GM15510 (cell line): Measurements from ENCODE around the gene CDK16.

Experiments used
- POLR2A ChIP-seq: IDR thresholded peaks from 3 replicates; pipeline ENCODE4 v1.6.1; 2011; ENCODE audit warnings: borderline replicate concordance; ENCODE audit not compliant: insufficient read length; ENCODE audit errors: extremely low read depth

The CDK16 gene

DNA sequence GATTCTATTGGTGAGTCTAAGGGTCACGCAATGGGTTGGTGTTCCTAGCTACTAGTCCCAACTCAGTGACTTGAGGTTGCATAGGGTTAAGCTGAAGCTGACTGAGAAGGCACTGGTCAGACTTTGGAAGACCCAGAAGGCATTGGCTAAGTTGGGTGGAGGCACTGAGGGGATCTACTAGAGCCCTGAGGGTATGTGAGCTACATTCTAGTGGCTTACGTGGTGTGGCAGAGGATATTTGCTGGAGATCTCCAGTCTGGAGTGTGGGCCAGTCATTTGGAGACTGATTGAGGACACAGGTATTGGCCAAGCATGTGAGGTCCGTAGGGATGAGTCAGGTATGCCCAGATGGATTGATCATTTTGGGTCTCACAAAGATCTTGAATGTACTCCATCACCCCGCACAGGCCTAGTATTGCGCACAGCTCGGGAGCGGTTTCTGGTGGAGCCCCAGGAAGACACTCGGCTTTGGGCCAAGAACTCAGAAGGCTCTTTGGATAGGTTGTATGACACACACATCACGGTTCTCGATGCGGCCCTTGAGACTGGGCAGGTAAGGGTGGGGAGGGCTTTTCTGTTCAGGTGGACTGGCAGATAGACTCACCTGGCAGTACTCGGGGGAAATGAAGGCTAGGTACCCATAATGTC, 21.5 kb downstream of the CDK16 start:
- no peak for TF ChIP-seq POLR2A

DNA sequence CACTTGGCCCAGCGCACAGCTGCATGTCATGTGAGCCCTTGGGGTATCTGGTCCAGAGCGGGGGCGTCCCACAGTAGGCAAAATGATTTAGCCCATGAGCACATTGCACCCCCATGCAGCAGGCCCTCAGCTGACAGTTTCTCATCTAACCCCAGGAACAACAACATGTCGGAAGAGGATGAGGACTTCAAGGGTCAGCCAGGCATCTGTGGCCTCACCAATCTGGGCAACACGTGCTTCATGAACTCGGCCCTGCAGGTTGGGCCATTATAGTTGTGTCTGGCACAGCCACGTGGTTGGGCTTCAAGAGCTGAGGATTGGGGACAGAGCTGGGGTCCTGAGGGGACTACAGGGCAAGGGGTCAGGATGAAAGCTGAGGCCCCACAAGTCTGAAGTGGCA, 22.1 kb downstream of the CDK16 start:
- no peak for TF ChIP-seq POLR2A

DNA sequence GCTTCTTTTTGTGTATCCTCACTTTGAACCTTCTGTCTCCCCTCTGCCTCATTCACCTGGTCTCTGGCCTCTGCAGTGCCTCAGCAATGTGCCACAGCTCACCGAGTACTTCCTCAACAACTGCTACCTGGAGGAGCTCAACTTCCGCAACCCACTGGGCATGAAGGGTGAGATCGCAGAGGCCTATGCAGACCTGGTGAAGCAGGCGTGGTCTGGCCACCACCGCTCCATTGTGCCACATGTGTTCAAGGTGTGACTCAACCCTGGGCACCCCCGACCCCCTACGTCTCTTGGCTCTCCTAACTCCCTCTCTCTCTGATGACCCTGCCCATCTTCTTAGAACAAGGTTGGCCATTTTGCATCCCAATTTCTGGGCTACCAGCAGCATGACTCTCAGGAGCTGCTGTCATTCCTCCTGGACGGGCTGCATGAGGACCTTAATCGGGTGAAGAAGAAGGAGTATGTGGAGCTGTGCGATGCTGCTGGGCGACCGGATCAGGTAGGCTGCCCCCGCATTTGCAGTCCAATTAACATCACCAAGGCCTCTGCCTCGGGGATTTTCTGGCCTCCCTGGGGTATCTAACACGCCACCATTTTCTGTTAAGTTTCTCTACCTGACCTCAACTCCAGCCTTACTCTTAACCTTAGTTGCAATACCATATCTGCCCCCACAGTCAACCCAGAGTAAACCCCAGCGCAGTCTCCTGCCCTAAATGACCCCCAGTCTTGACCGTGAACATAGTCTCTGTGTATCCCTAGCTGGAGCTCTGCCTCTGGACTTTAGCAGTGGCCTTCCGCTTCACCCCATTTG, 22.9 kb downstream of the CDK16 start:
- TF ChIP-seq POLR2A, result no peak

DNA sequence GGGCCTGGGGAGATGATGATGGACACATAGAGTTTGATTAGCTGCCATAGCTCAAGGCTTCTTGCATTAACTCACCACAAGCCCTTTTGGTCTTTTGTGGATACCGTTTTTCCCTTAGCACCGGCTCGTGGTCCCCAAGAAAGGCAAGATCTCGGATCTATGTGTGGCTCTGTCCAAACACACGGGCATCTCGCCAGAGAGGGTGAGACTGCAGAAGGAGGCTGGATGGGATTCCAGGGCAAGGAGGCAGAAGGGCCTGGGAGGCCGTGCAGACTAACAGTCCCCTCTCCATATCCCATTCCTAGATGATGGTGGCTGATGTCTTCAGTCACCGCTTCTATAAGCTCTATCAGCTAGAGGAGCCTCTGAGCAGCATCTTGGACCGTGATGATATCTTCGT, 23.8 kb downstream of the CDK16 start:
- TF ChIP-seq POLR2A, result no peak

DNA sequence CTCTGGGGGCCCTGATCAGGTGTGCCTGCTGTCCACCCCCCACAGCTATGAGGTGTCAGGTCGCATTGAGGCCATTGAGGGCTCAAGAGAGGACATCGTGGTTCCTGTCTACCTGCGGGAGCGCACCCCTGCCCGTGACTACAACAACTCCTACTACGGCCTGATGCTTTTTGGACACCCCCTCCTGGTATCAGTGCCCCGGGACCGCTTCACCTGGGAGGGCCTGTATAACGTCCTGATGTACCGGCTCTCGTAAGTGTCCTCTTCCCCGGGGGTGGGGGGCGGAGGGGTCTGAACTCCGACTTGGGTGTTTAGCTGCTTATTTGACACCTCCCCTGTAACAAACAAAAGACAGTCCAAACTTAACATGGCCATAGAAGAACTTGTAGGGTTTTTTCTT, 24.9 kb downstream of the CDK16 start:
- no peak for TF ChIP-seq POLR2A

DNA sequence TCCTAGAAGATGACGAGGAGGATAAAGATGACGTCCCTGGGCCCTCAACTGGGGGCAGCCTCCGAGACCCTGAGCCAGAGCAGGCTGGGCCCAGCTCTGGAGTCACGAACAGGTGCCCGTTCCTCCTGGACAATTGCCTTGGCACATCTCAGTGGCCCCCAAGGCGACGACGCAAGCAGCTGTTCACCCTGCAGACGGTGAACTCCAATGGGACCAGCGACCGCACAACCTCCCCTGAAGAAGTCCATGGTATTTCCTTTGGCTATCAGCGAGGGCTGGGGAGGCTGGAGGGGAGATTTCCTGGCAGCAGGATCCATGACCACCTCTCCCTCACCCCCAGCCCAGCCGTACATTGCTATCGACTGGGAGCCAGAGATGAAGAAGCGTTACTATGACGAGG, 26.2 kb downstream of the CDK16 start:
- no peak for TF ChIP-seq POLR2A

DNA sequence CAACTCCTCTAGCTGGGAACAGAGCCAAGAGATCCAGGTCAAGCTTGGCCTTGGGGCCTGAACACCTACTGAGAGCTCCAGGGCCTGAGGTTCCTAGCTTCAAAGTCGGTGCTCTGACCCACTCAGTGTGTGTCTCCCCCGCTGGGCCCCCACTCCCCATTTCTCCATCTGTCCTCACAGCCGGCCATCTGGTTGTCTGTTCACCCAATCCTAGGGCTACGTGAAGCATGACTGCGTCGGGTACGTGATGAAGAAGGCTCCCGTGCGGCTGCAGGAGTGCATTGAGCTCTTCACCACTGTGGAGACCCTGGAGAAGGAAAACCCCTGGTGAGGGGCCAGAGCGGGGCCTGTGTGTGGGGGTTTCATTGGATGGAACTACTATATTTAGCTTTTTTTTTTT, 26.7 kb downstream of the CDK16 start:
- no peak for TF ChIP-seq POLR2A

DNA sequence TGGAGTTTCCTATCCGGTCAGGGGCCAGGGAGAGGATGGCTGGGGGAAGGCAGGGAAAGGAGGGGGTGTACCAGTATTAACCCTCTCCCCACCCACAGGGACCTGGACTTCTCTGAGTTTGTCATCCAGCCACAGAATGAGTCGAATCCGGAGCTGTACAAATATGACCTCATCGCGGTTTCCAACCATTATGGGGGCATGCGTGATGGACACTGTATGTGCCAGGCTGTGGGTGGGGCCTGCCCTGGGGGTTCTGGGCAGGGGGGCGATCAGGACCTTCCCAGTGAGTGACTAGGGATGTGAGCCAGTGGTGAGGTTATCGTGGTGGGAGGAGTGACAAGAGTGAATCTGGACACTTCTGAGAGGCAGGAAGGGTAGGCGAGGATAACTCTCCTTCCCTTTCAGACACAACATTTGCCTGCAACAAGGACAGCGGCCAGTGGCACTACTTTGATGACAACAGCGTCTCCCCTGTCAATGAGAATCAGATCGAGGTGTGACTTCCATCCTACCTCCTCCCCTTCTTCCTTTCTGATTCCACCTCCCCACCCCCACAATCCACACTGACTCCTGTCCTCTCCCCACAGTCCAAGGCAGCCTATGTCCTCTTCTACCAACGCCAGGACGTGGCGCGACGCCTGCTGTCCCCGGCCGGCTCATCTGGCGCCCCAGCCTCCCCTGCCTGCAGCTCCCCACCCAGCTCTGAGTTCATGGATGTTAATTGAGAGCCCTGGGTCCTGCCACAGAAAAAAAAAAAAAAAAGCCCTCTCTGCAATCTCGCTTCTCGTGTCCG, 28.9 kb downstream of the CDK16 start:
- TF ChIP-seq POLR2A, result no peak

DNA sequence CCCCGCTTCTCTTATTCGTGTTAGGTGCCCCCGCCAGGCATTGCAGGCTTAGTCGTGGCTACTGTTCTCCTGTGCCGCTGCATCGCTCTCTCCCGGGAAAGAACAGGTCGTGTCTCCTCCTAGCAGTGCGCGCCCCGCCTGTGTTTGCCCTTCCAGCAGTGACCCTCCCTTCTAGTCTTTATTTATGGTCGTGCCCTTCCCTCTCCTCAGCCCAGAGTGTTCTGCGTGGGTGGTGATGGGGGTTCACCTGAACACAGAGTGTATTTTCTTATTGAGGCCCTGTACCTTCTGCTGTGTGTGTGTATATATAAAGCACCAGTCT, 29.5 kb downstream of the CDK16 start:
- TF ChIP-seq POLR2A, result no peak

DNA sequence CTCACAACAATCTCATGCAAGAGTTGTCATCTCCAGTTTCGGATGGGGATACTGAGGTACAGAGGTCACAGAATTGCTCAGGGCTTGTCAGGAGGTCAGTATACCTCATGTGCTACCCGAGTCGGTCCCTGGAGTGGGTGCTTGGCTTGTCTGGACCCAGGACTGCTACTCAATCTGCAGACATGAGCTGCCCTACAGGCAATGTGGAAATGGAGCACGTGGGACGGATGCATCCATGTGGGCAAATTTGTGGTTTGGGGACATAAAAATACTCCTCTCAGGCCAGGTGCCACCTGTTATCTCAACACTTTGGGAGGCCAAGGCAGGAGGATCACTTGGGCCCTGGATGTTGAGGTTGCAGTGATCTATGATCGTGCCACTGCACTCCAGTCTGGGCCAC, 30.1 kb downstream of the CDK16 start:
- TF ChIP-seq POLR2A, result no peak

DNA sequence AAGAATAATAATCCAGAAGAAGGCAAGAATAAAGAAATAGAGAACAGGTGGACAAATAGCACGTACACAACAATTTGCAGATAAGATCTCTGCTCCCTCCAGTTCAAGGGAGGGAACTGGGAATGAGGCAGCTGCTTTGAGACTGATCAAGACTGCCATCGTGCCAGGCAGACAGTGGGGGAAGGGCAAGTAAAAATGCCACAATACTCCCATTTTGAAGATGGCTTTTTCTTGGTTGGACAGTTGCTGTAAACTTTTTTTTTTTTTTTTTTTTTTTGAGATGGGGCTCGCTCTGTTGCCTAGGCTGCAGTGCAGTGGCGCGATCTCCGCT, 31.5 kb downstream of the CDK16 start:
- TF ChIP-seq POLR2A, result no peak

DNA sequence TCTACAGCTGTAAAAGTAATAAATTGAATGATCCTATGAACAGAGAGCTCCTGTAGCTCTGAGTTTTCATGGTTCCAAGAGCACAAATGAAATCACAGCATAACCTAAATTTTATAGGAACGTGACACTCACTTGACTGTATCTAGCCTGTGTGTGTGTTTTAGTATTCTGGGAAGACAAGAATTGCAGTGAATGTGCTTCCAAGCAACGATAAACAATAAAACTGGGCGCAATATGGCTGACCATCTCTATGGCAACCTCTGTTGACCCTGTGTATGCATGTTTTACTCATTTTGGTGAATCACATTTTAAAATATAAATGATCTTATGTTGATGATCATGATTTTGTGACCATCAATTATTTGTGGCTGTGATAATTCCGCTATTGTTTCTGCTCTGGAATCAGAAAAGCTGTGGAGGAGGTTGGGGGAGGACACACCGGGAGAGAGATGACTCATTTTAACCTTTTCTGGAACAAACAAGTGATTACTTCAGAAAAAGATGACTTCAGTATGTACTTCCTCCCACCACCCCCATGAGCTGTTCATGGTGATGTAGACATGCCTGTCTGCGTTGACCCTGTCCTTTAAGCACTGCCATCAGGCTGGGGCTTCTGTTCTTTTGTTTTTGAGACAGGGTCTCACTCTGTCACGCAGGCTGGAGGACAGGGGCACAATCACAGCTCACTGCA, 46.1 kb downstream of the CDK16 start:
- no peak for TF ChIP-seq POLR2A

DNA sequence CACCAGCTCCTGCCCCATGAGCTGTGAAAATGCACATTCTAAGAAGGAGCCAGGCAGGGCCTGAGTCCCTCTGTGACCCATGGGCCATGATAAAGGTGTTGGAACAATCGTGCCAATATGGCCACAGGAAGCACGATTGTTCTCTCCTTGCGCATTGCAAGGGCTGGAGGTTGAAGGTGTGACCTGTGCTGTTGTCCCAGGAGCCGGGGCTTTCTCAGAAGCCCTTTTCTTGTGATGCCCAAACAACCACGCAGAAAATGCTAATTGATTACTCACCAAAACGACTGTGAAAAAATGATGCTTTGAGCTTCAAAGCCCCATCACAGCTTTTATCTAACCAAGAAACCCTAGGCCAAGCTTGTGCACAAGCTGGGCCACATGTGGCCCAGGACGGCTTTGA, 48.2 kb downstream of the CDK16 start:
- no peak for TF ChIP-seq POLR2A

DNA sequence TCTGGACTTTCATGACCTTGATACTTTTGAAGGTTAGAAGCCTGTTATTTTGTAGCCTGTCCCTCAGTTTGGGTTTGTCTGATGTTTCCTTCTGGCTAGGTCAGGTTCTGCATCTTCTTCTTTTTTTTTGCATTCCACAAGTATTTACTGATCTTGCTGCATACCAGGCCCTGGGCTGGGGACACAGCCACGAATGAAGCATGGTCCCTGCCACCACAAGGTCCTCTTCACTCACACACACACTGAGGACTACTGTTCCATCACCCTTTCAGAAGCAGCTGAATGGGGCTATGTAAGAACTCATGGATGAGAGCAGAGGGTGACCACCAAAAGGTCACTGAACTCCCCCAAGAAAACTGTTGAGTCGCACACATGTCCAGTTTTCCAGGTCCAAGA, 53.5 kb downstream of the CDK16 start:
- TF ChIP-seq POLR2A, result no peak
